Endothelial cell of umbilical vein (primary cell): ENCODE measurements around the gene KMT2C. TPM values are rescaled to one million over a fixed set of nuclear protein-coding genes. Genes with fewer than 3 reads are reported as not detected.

Experiments used
- BruUV-seq: library from RNA; stranded (reverse); fragments of 400-500 nt; replicated peaks from 2 replicates; lab custom pipeline; 2021; lab: Mats Ljungman, UMichigan
- CTCF ChIA-PET: fragments of 300-600, 350-600 bp; sonication (Branson Sonifier 250); formaldehyde crosslinking; loops from one replicate; lab custom pipeline; 2021; ENCODE audit warnings: antibody characterized with exemption, inconsistent platforms; lab: Charles Lee
- POLR2A ChIA-PET: fragments of 300-600, 350-600 bp; sonication (Branson Sonifier 250); formaldehyde crosslinking; loops from one replicate; lab custom pipeline; 2021; ENCODE audit warnings: antibody characterized with exemption, inconsistent platforms; lab: Charles Lee
- DNase-seq: peaks from one replicate; pipeline ENCODE4 v3.0.0-alpha.2; 2011; ENCODE audit warnings: low read depth, low spot score
- FAIRE-seq: peaks from 2 replicates; lab custom pipeline; 2011; peaks lifted over from hg19 to GRCh38; lab: Jason Lieb, UNC
- H2AFZ ChIP-seq: 2 replicates; pipeline ENCODE4 v1.6.0; 2012; ENCODE audit warnings: low read depth, low read length, control low read depth, inconsistent platforms
- H3K27ac ChIP-seq: 2 replicates; pipeline ENCODE4 v1.5.1; 2011; ENCODE audit warnings: low read depth, mild to moderate bottlenecking, control low read depth, low read length, moderate library complexity; ENCODE audit not compliant: insufficient read depth
- H3K27me3 ChIP-seq, 2 experiments: 2 replicates each; pipeline versions ENCODE4 v1.6.0 to v1.6.1; 2011; ENCODE audit warnings: low read length in 2 of 2, mixed read lengths in 1 of 2; ENCODE audit not compliant: control insufficient read depth in 2 of 2, insufficient read depth in 2 of 2
- H3K36me3 ChIP-seq, 2 experiments: 2 replicates in 1 of 2; 3 replicates in 1 of 2; pipeline ENCODE4 v1.5.1; 2011; ENCODE audit warnings: low read length in 2 of 2, mild to moderate bottlenecking in 1 of 2, moderate library complexity in 1 of 2; ENCODE audit not compliant: control insufficient read depth in 2 of 2, insufficient read depth in 2 of 2; ENCODE audit errors: extremely low read depth in 1 of 2
- H3K4me1 ChIP-seq: 3 replicates; pipeline ENCODE4 v1.5.1; 2011; ENCODE audit warnings: mild to moderate bottlenecking, low read length; ENCODE audit not compliant: control insufficient read depth, insufficient read depth; ENCODE audit errors: extremely low read depth
- H3K4me2 ChIP-seq: 2 replicates; pipeline ENCODE4 v1.6.1; 2011; ENCODE audit warnings: low read length, control low read depth, mixed read lengths; ENCODE audit not compliant: insufficient read depth
- H3K4me3 ChIP-seq, 3 experiments: fragments of 200-600 bp in 1 of 3; sonication (generic), shearing (Covaris generic) in 1 of 3; replicated peaks in 1 of 3; 2 replicates each; pipeline ENCODE4 v1.5.1; 2011 to 2016; ENCODE audit warnings: control low read depth in 3 of 3, low read length in 3 of 3, mild to moderate bottlenecking in 2 of 3, inconsistent platforms in 1 of 3, low read depth in 1 of 3, moderate library complexity in 1 of 3; ENCODE audit not compliant: insufficient read depth in 1 of 3
- H3K79me2 ChIP-seq: 2 replicates; pipeline ENCODE4 v1.6.0; 2012; ENCODE audit warnings: low read length, inconsistent platforms; ENCODE audit not compliant: control insufficient read depth, insufficient read depth
- H3K9ac ChIP-seq: replicated peaks from 2 replicates; pipeline ENCODE3; 2011; ENCODE audit warnings: low read length, control low read depth; ENCODE audit not compliant: insufficient read depth; ENCODE audit errors: extremely low read depth
- H3K9me1 ChIP-seq: replicated peaks from 3 replicates; pipeline ENCODE4 v1.6.0; 2011; ENCODE audit warnings: mild to moderate bottlenecking, low read length; ENCODE audit not compliant: control insufficient read depth, insufficient read depth; ENCODE audit errors: extremely low read depth
- H3K9me3 ChIP-seq: replicated peaks from 2 replicates; pipeline ENCODE4 v1.5.1; 2012; ENCODE audit warnings: low read length, inconsistent platforms; ENCODE audit not compliant: control insufficient read depth, insufficient read depth
- H4K20me1 ChIP-seq: replicated peaks from 2 replicates; pipeline ENCODE3; 2011; ENCODE audit warnings: mild to moderate bottlenecking, low read length; ENCODE audit not compliant: control insufficient read depth, insufficient read depth; ENCODE audit errors: extremely low read depth
- FOS ChIP-seq: IDR thresholded peaks from 2 replicates; pipeline ENCODE4 v1.6.1; 2011; ENCODE audit warnings: mild to moderate bottlenecking, low read length, moderate library complexity, borderline replicate concordance; ENCODE audit not compliant: insufficient read depth
- GATA2 ChIP-seq: IDR thresholded peaks from 2 replicates; pipeline ENCODE4 v1.7.0; 2011; ENCODE audit warnings: low read depth, mild to moderate bottlenecking, moderate library complexity, mixed read lengths, low read length; ENCODE audit not compliant: insufficient read length, insufficient read depth
- JUN ChIP-seq: IDR thresholded peaks from 2 replicates; pipeline ENCODE4 v1.6.1; 2011; ENCODE audit warnings: borderline replicate concordance, low read depth; ENCODE audit not compliant: insufficient read length, insufficient read depth
- POLR2A ChIP-seq: IDR thresholded peaks from 2 replicates; pipeline ENCODE4 v1.6.1; 2012; ENCODE audit warnings: low read depth, mild to moderate bottlenecking, control low read depth, low read length
- POLR2AphosphoS5 ChIP-seq: IDR thresholded peaks from 2 replicates; pipeline ENCODE4 v1.6.1; 2012; ENCODE audit warnings: low read depth, mild to moderate bottlenecking, control low read depth, low read length, moderate library complexity; ENCODE audit not compliant: insufficient read depth
- dilution Hi-C: fragments of 300-500 bp; cut with MboI; formaldehyde crosslinking; loops from one replicate; pipeline ENCODE4 v1.15.0; 2019; ENCODE audit warnings: low sequenced_read_pairs; ENCODE audit not compliant: extremely low pct_ligation_motif_present
- intact Hi-C: fragments of 100-400 bp; cut with micrococcal nuclease; formaldehyde crosslinking; loops from one replicate; pipeline ENCODE4 v1.10.0; 2022
- polyA plus RNA-seq, 4 experiments: library from polyadenylated mRNA; depleted of rRNA in 3 of 4; stranded (reverse) in 3 of 4; unstranded in 1 of 4; fragments of >200 nt; gene quantifications; 2 replicates each; pipeline versions ENCODE4 v1.2.1 to v1.2.3, GENCODE V29; 2011 to 2012; ENCODE audit warnings: missing spikeins in 1 of 4
- total RNA-seq: library from RNA; stranded (reverse); gene quantifications from 2 replicates; pipeline ENCODE4 v1.2.3, GENCODE V29; 2021
- TF ChIP-seq, protein P1 (sequence below): IDR thresholded peaks from 2 replicates; pipeline ENCODE4 v1.6.1; 2011; ENCODE audit not compliant: insufficient read depth, insufficient read length
- TF ChIP-seq, protein P2 (sequence below), 2 donors: IDR thresholded peaks; 1 replicate in 1 of 2; 2 replicates in 1 of 2; pipeline ENCODE4 v1.5.1; 2011; ENCODE audit warnings: low read length in 2 of 2, mild to moderate bottlenecking in 2 of 2, moderate library complexity in 2 of 2, control low read depth in 1 of 2, inconsistent platforms in 1 of 2, low read depth in 1 of 2; ENCODE audit not compliant: insufficient read depth in 1 of 2; ENCODE audit errors: extremely low read depth in 1 of 2

The KMT2C gene
- total and polyA plus RNA-seq, 2 donors (not counting 3 experiments of a cell fraction or from before 2014, with no cell fraction given): 8.0 to 53.7 TPM

DNA sequence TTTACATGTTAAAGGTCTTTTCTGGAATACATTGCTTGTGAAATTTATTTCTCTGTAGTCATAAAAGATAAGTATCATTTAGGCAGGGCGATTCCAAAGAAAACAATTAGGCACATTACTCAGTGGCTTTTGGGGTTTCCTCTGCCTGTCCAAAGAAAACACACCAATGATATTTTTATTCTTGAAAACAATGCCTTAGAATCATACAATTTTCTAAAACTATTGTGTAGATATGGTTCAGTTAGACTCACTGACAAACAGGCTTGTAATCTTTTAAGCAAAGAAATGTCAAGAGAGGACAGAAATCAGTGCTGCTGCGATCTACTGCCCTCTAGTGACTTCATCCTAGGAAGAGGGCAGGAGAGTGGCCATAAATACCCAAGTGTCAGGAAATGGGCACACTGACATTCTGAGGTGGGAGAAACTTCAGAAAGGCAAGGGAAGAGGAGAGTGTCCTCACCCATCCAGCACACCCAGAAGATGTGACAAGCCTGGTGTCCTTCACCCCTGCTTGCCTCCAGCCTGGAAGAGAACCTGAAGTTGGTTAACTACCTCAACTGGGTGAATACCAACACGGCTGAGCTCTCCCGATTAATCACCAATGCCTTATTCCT lies 289.8 kb downstream of the KMT2C start:
- Histone ChIP-seq H3K9me1 (no peaks in the 10 kb centered on the region), H3K4me1 (peaks cover 25% of the 10 kb centered on the region), H3K36me3 (peaks cover 19 to 21% of the 10 kb centered on the region in 2 experiments), H3K27ac (peak overlapping the region; percentile 40), H2AFZ (no peak overlapping the region), H3K9ac (no peak overlapping the region), H3K9me3 (no peaks in the 10 kb centered on the region), H3K4me2 (peak overlapping the region; percentile 53), H3K27me3 (no peaks in the 10 kb centered on the region), H3K4me3 (no peak overlapping the region), H3K79me2 (no peaks in the 10 kb centered on the region), H4K20me1 (no peaks in the 10 kb centered on the region)
- POLR2A ChIA-PET: no interaction called here
- peak; percentile 86 for FAIRE-seq
- TF ChIP-seq FOS (peak; percentile 63), POLR2A (no peak), POLR2AphosphoS5 (peak; percentile 71), GATA2 (peak; percentile 95), JUN (peak; percentile 76)
- TF ChIP-seq, protein P1, sequence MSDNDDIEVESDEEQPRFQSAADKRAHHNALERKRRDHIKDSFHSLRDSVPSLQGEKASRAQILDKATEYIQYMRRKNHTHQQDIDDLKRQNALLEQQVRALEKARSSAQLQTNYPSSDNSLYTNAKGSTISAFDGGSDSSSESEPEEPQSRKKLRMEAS: no peak
- TF ChIP-seq, protein P2, sequence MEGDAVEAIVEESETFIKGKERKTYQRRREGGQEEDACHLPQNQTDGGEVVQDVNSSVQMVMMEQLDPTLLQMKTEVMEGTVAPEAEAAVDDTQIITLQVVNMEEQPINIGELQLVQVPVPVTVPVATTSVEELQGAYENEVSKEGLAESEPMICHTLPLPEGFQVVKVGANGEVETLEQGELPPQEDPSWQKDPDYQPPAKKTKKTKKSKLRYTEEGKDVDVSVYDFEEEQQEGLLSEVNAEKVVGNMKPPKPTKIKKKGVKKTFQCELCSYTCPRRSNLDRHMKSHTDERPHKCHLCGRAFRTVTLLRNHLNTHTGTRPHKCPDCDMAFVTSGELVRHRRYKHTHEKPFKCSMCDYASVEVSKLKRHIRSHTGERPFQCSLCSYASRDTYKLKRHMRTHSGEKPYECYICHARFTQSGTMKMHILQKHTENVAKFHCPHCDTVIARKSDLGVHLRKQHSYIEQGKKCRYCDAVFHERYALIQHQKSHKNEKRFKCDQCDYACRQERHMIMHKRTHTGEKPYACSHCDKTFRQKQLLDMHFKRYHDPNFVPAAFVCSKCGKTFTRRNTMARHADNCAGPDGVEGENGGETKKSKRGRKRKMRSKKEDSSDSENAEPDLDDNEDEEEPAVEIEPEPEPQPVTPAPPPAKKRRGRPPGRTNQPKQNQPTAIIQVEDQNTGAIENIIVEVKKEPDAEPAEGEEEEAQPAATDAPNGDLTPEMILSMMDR (IDR thresholded peaks at IDR 0.05; ENCODE audit: extremely low read depth in 1 of 2, insufficient read depth in 1 of 2, low read depth in 1 of 2, low read length in 2 of 2): peak; percentile 61 to 75
- CTCF ChIA-PET: interaction anchor here (0.6 to 3.4 kb wide), 10 partner anchors 11 to 561 kb away, joined by 3 to 23 read pairs (median 3); no protein-coding TSS in a partner anchor
- no TSS peak for BruUV-seq
- dilution Hi-C loops (no loop called here), intact Hi-C loops (loop anchor here (1.0 to 10.0 kb wide), 10 partner anchors 26 to 779 kb away; partner anchors contain the start of genes GALNT11, KMT2C and PRKAG2)
- DNase-seq: peak; percentile 95
